NCI-H2227 (cell line): Measurements from ENCODE around the gene DICER1.

Experiments used
- DNase-seq: peaks from one replicate; lab custom pipeline; 2025; ENCODE audit not compliant: unreplicated experiment; lab: John Stamatoyannopoulos, UW

Gene DICER1

GRCh38 chr14:95126906-95127530, 30.3 kb downstream of the DICER1 start:
- DNase-seq = no peak

- DNase-seq = no peak
These were observed 31.4 kb downstream of the DICER1 start for GRCh38 chr14:95125915-95126314.

- no peak for DNase-seq
These were observed 32.1 kb downstream of the DICER1 start for GRCh38 chr14:95125221-95125620.

- no peak for DNase-seq
These were observed 33.3 kb downstream of the DICER1 start for GRCh38 chr14:95123891-95124579.

GRCh38 chr14:95122621-95122945, 34.7 kb downstream of the DICER1 start:
- no peak for DNase-seq

- no peak for DNase-seq
These were observed 35.3 kb downstream of the DICER1 start for GRCh38 chr14:95121911-95122620.

- no peak for DNase-seq
These were observed 38.0 kb downstream of the DICER1 start for GRCh38 chr14:95119336-95119735.

- no peak for DNase-seq
These were observed 39.2 kb downstream of the DICER1 start for GRCh38 chr14:95117937-95118721.

- DNase-seq = no peak
These were observed 43.9 kb downstream of the DICER1 start for GRCh38 chr14:95113476-95113875.

GRCh38 chr14:95111507-95112164, 45.7 kb downstream of the DICER1 start:
- DNase-seq = no peak

- no peak for DNase-seq
These were observed 47.2 kb downstream of the DICER1 start for GRCh38 chr14:95110178-95110577.

GRCh38 chr14:95107711-95108110, 49.6 kb downstream of the DICER1 start:
- no peak for DNase-seq

- no peak for DNase-seq
These were observed 50.4 kb downstream of the DICER1 start for GRCh38 chr14:95106971-95107370.

- no peak for DNase-seq
These were observed 52.4 kb downstream of the DICER1 start for GRCh38 chr14:95104911-95105310.

GRCh38 chr14:95102680-95103044, 54.7 kb downstream of the DICER1 start:
- no peak for DNase-seq

GRCh38 chr14:95101736-95102679, 55.3 kb downstream of the DICER1 start:
- DNase-seq = no peak

- peak; percentile 67 for DNase-seq
These were observed 58.2 kb downstream of the DICER1 start for GRCh38 chr14:95098984-95099599.

GRCh38 chr14:95097385-95097784, 59.9 kb downstream of the DICER1 start:
- no peak for DNase-seq

GRCh38 chr14:95096476-95096875, 60.9 kb downstream of the DICER1 start:
- DNase-seq = no peak

GRCh38 chr14:95095996-95096395, 61.3 kb downstream of the DICER1 start:
- DNase-seq = no peak
